Head of caudate nucleus (tissue), 42 donors: ENCODE results near the gene TMEM201.
A peak's percentile ranks its signal among the peaks of the same experiment; 100 is the strongest.

ENCODE experiments used
- DNase-seq, 42 donors: peaks; one replicate each; pipeline versions ENCODE4 v3.0.0 to v3.0.0-alpha.2; 2020 to 2021; ENCODE audit warnings: mixed read lengths in 7 of 42
- intact Hi-C: fragments of 100-400 bp; cut with DNase I; formaldehyde crosslinking; loops from one replicate; pipeline ENCODE4 v1.15.0; 2022

The TMEM201 gene

DNA sequence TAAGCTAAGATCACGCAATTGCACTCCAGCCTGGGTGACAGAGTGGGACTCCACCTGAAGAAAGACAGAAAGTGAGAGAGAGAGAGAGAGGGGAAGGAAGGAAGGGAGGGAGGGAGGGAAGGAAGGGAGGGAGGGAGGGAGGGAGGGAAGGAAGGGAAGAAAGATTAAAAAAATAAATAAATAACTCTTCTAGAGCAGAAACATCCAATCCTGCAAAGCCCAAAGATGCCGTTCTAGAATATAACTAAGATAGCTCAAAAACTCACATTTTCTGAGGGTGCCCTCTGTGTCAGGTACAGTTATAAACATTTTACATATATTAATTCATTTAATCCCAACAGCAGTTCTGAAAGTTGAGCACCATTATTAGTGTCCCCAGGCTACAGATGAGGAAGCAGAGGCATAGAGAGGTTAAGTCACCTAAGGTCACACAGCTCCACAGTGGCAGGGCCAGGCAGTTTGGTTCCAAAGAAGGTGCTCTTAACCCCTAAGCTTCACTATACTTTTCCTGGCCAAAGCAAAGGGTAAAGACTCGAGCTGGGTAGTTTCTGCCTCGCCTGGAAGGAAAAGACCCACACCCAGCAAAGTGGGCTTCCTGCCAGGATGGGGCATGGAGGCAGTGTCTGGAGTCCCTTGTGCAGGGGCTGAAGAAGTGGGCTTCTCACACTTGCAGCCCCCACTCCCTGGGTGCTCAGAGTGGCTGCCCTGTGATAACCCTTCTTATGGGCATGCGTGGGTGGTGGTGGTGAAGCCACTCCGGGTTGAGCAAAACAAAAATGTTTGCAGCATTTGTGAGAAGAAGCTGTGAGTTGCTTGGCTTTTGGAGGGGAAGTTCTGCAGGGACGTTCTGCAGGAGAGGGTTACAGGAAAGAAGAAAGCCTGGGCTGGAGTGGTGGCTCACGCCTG, 54.9 kb downstream of the TMEM201 start:
- no peak for DNase-seq
- intact Hi-C loops = no loop called here

- intact Hi-C loops = no loop called here
Measured at GRCh38 chr1:9646037-9646436, 57.3 kb downstream of the TMEM201 start.

GRCh38 chr1:9648171-9648570, 59.5 kb downstream of the TMEM201 start:
- intact Hi-C loops = no loop called here
- no peak for DNase-seq

More at GRCh38 chr1:9646037-9646436, 57.3 kb downstream of the TMEM201 start:
- DNase-seq = no peak

DNA sequence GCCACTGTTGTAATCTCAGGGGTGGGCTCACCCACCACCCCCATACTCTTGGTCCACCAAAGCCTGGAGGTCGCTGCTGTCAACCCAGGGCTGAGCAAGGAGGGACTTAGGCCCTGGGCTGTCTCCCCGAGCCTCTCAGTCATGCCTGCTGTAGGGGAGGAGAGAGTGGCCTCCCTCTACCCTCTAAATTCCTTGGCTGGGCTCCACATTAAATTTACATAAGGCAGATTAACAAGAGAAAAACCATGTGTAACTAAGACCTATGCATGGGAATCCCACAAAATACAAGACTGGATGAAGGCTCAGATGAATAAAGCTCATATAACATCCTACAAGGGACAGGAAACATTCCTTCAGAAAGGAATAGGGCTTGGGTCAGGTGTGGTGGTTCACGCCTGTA, 61.1 kb downstream of the TMEM201 start:
- DNase-seq = no peak
- intact Hi-C loops = no loop called here

DNA sequence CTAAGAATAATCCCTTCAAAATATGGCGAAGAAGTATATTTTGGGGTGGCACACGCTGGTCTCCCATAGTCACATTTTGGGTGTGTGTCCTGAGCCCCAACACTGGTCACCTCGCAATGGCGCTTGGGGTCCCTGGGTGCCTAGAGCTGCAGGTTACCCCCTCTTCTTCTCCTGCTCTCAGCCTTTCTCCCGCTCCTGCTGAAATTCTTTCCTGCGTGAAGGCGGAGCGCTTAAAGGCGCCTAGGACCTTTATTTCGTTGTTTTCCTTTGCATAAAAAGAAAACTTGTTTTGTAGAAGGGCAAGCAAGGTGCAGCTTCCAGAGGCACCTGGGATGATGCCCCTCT, 62.5 kb downstream of the TMEM201 start:
- intact Hi-C loops = no loop called here
- no peak for DNase-seq

- intact Hi-C loops = no loop called here
- DNase-seq = peak in 16 of 42 donors; percentile 10 to 55 (median 22)
Measured at GRCh38 chr1:9651565-9652378, 63.1 kb downstream of the TMEM201 start, which contains the start of gene PIK3CD. PIK3CD (plus strand) TSS chr1:9651731; CDS start chr1:9710456, 58,725 bp downstream.

DNA sequence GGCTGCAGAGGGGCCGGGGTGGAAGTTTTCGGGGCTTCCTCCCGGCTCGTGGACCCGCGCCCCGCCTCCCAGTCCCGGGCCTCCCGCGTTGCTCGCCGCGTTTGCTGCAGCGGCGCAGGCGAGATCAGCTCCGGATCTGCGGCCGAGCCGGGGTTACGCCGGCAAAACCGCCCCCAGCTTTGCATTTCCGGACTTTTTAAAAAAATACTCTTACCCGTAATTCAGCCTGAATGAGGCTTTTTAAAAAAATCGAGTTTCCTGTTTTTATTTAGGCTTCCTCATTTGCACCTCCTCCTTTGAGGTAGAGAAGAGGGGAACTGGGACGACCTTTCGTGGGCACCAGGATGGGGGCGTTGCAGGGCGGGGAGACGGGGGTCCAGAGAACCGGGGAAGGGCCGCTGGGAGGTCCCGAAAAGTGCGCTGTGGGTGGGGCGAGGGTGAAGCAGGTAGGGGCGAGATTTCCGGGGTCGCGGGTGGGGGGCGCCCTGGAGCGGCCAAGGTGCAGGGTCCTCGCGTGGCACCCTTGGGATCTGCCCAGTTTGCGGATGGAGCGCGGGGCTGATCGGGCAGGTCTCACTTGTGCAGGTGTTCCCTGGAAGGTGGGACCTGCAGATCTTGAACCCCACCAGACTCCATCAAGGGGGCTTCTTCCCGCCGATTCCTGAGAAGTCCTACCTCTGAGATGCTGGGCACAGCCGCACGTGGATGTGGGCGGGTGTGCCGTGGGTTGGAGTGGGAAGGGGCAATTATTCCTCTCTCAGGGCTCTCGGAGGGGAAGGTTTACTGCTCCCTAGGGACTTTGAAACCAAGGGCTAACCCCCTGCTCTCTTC, 63.9 kb downstream of the TMEM201 start:
- peak in 5 of 42 donors; percentile 6 to 43 (median 21) for DNase-seq

GRCh38 chr1:9653210-9653490, 64.4 kb downstream of the TMEM201 start:
- intact Hi-C loops = no loop called here

More for the DNA sequence above, 63.9 kb downstream of the TMEM201 start:
- intact Hi-C loops = no loop called here

DNA sequence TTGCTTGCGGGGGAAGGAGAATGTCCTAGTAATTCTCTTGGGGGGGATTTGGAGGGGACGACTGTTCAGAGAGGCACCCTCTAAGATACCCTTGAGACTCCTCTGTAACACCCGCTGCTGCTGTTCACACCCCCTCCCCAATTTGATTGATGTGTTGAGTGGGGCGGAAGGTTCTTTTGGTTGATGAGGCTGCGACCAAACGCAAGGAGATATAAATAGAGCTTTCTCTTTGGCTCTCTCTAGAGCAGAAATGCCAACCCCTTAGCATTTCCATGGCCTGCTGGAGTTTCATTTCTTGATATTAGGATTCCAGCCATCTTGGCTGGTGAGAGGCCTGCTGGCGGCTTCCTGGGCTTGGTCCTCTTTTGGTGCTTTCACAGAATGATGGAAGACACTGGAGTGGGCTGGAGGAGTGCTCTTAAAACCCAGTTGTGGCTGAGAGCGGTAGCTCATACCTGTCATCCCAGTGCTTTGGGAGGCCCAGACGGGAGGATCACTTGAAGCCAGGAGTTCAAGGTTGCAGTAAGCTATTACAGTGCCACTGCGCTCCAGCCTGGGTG, 64.9 kb downstream of the TMEM201 start:
- intact Hi-C loops = no loop called here
- no peak for DNase-seq

More at GRCh38 chr1:9653210-9653490, 64.4 kb downstream of the TMEM201 start:
- DNase-seq = no peak

DNA sequence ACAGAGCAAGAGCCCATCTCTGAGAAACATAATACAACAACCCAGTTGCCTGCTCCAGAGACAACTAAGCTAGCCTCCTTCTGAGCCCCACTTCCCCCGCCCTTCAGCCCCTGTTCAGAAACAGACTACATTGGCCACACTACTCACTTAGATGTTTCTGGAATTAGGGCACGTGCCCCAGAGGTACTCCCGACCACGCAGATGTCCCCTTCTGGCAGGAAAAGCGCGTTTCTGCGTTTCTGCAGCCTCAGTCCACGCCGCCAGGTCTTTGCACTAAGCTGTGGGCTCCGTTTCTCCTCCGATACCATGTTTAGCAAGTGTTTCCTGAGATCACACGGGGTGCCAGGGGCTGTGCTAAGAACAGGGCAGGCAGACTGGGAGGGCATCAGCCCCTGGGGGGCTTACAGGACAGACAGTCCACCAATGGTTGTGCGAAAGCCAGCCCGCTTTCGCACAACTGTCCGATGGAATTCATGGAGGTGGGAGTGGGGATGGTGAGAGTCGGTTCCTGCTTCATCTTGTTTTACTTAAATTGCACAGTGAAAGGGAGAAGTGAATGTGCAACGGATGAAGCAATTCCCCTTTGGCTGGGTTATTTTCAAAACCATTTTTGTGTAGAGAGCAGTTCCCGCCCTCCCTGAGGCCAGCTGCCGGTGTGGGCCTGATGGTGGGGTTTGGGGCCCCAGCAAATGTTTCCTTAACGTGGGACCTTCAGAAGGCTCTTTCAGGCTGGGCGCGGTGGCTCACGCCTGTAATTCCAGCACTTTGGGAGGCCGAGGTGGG, 65.5 kb downstream of the TMEM201 start:
- DNase-seq = peak in 3 of 42 donors; percentile 14 to 47 (median 28)

DNA sequence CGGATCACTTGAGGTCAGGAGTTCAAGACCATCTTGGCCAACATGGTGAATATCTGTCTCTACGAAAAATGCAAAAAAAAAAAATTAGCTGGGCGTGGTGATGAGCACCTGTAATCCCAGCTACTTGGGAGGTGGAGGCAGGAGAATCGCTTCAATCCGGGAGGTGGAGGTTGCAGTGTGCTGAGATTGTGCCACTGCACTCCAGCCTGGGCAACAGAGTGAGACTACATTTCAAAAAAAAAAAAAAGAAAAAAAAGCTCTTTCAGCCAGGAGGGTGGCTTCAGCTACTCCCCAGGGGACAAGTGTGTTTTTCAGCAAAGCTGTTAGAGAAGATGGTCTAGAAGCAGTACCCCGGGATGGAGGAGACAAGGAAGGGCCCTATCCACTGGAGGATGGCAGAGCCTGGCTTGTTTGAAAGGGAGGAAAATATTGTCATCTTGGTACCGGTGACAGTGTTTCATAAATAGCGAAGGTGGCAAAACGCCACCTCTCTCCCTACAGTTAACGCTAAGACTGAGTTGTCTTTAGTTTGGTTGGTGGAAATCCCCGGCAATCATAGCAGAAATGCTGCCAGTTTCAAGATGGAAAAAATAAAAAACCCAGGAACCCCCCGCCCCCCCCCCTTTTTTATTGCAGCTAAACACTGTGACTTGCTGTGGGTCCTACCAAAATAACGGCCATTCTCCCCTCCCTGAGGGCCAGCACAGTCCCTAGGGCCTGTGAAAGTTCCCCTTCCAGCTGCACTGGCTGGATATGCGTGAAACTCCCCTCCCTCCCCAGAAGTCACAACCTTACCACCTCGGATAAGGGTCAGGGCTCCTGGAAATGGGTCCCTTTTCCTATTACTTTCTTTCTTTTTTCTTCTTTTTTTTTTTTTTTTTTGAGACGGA, 66.4 kb downstream of the TMEM201 start:
- no peak for DNase-seq
- intact Hi-C loops = no loop called here

More for the DNA sequence above, 65.5 kb downstream of the TMEM201 start:
- intact Hi-C loops = no loop called here

- intact Hi-C loops = no loop called here
- no peak for DNase-seq
Measured at GRCh38 chr1:9655836-9656235, 67.1 kb downstream of the TMEM201 start.

DNA sequence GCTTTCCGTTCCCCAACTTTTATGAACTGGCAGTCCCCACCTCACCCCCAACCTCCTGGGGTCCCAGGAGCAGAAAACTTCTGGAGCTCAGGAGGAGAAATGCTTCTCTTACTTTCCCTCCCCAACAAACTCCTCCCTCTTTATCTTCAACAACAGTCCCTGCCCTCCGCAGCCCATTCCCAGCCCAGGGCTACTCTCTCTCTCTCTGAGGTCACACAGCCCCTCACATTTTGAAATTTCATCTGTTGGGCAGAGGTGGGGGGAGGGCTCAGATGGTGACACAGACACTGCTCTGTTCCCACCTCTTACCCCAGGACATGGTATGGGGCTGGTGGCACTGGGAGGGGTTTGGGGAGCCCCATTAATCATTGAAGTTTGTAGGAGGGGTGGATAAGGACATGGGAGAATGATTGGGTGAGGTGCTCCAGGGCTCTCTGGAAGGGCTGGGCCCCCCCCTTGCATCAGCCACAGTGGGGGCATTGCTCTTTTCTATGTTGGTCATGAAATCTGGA, 68.9 kb downstream of the TMEM201 start:
- intact Hi-C loops = no loop called here
- DNase-seq = no peak

DNA sequence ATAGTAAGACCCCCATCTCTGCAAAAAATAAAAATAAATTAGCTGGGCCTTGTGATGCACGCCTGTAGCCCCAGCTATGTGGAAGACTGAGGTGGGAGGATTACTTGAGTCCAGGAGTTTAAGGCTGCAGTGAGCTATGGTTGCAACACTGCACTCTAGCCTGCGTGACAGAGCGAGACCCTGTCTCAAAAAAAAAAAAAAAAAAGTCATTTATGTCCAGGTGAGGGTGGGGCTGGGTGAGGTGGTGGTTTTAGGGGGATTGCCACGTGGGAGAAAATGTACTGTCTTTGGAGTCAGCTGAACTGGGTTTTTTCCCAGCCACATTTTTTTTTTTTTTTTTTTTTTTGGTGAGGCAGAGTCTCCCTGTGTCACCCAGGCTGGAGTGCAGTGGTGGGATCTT, 69.5 kb downstream of the TMEM201 start:
- intact Hi-C loops = no loop called here
- no peak for DNase-seq

DNA sequence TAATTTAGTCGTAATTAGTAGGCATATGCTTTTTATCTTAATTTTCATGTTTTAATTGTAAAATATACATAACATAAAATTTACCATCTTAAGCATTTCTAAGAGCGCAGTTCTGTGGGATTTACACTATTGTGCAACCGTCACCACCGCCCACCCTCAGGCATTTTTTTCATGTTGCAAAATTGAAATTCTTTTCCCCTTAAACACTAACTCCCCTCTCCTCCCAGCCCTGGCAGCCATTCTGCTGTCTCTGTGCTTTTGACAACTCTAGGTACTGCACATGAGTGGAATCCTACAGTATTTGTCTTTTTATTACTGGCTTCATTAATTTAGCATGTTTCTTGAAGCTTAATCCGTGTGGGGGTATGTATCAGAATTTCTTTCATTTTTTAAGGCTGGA, 70.6 kb downstream of the TMEM201 start:
- DNase-seq = no peak
- intact Hi-C loops = no loop called here

DNA sequence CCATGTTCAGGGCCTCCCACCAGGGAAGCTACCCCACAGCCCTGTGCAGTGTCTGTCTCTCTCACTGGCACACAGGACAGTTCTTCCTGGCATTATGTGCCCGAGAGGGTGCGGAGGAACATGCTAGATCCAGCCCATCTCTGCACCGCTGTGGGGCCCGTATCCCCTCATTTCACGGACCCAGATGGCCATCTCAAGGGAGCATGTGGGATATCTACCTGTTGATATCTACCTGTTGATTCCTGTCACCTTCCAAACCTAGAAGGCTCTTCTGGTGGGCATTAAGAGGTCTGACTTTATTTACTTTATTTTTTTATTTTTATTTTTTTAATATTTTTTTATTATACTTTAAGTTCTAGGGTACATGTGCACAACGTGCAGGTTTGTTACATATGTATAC, 74.5 kb downstream of the TMEM201 start:
- DNase-seq = no peak
- intact Hi-C loops = no loop called here
